H9 (cell line): ENCODE data around the gene FMN1. TPM values are rescaled to one million over a fixed set of nuclear protein-coding genes. Genes with fewer than 3 reads are reported as not detected.

Experiments used
- DNase-seq: peaks from one replicate; pipeline ENCODE4 v3.0.0-alpha.2; 2017
- H2AFZ ChIP-seq: one replicate; pipeline ENCODE4 v1.6.1; 2013; ENCODE audit warnings: mild to moderate bottlenecking, low read length, control low read depth, moderate library complexity
- H2AK5ac ChIP-seq: 2 replicates; pipeline ENCODE4 v1.6.1; 2013; ENCODE audit warnings: low read length, control low read depth, mixed read lengths; ENCODE audit not compliant: insufficient read length
- H2BK120ac ChIP-seq: one replicate; pipeline ENCODE4 v1.6.1; 2013; ENCODE audit warnings: low read depth, mild to moderate bottlenecking, low read length, control low read depth, inconsistent platforms; ENCODE audit not compliant: poor library complexity, severe bottlenecking
- H2BK12ac ChIP-seq: 2 replicates; pipeline ENCODE4 v1.6.1; 2013; ENCODE audit warnings: low read length, control low read depth, mixed read lengths, low read depth; ENCODE audit not compliant: insufficient read length
- H2BK15ac ChIP-seq: 2 replicates; pipeline ENCODE4 v1.6.1; 2013; ENCODE audit warnings: low read depth, low read length, control low read depth
- H2BK20ac ChIP-seq: one replicate; pipeline ENCODE4 v1.6.1; 2013; ENCODE audit warnings: low read depth, mild to moderate bottlenecking, low read length, control low read depth, inconsistent platforms; ENCODE audit not compliant: poor library complexity, severe bottlenecking
- H2BK5ac ChIP-seq: 2 replicates; pipeline ENCODE4 v1.6.1; 2013; ENCODE audit warnings: low read length, control low read depth, mixed read lengths; ENCODE audit not compliant: insufficient read length
- H3K14ac ChIP-seq: 2 replicates; pipeline ENCODE4 v1.6.1; 2013; ENCODE audit warnings: low read length, control low read depth; ENCODE audit not compliant: insufficient read depth
- H3K18ac ChIP-seq: 2 replicates; pipeline ENCODE4 v1.6.1; 2013; ENCODE audit warnings: low read depth, mild to moderate bottlenecking, mixed read lengths, low read length, control low read depth; ENCODE audit not compliant: insufficient read length
- H3K23ac ChIP-seq: 2 replicates; pipeline ENCODE4 v1.6.1; 2013; ENCODE audit warnings: low read length, control low read depth, mixed read lengths, low read depth; ENCODE audit not compliant: insufficient read length
- H3K23me2 ChIP-seq: 2 replicates; pipeline ENCODE4 v1.6.1; 2013; ENCODE audit warnings: low read depth, mild to moderate bottlenecking, mixed read lengths, low read length, control low read depth; ENCODE audit not compliant: insufficient read length, poor library complexity, severe bottlenecking
- H3K27ac ChIP-seq: 2 replicates; pipeline ENCODE4 v1.5.1; 2013; ENCODE audit warnings: low read length, control low read depth, mixed read lengths, low read depth; ENCODE audit not compliant: insufficient read length
- H3K27me3 ChIP-seq: 2 replicates; pipeline ENCODE4 v1.6.1; 2013; ENCODE audit warnings: low read length, control low read depth, inconsistent platforms; ENCODE audit not compliant: insufficient read depth
- H3K4ac ChIP-seq: 2 replicates; pipeline ENCODE4 v1.6.1; 2013; ENCODE audit warnings: low read depth, mild to moderate bottlenecking, control low read depth, inconsistent platforms, low read length, moderate library complexity
- H3K4me1 ChIP-seq: 2 replicates; pipeline ENCODE4 v1.6.1; 2013; ENCODE audit warnings: low read length, control low read depth, inconsistent platforms; ENCODE audit not compliant: insufficient read depth
- H3K4me2 ChIP-seq: 2 replicates; pipeline ENCODE4 v1.6.1; 2013; ENCODE audit warnings: low read length, control low read depth, mixed read lengths; ENCODE audit not compliant: insufficient read length, insufficient read depth
- H3K56ac ChIP-seq: 2 replicates; pipeline ENCODE4 v1.6.1; 2013; ENCODE audit warnings: low read depth, mild to moderate bottlenecking, mixed read lengths, low read length, control low read depth; ENCODE audit not compliant: insufficient read length
- H3K79me1 ChIP-seq: 2 replicates; pipeline ENCODE4 v1.6.1; 2013; ENCODE audit warnings: low read depth, mild to moderate bottlenecking, moderate library complexity, low read length, control low read depth, inconsistent platforms; ENCODE audit not compliant: insufficient read depth, poor library complexity, severe bottlenecking
- H3K79me2 ChIP-seq: 2 replicates; pipeline ENCODE4 v1.6.1; 2013; ENCODE audit warnings: low read length, control low read depth, inconsistent platforms; ENCODE audit not compliant: insufficient read depth
- H3K9ac ChIP-seq: 2 replicates; pipeline ENCODE4 v1.6.1; 2013; ENCODE audit warnings: low read length, control low read depth, mixed read lengths; ENCODE audit not compliant: insufficient read length; ENCODE audit errors: extremely low read depth
- H3K9me3 ChIP-seq: one replicate; pipeline ENCODE4 v1.6.1; 2013; ENCODE audit warnings: low read depth, low read length, inconsistent platforms; ENCODE audit not compliant: control insufficient read depth
- H3T11ph ChIP-seq: one replicate; pipeline ENCODE4 v1.6.1; 2013; ENCODE audit warnings: mild to moderate bottlenecking, low read length, control low read depth, inconsistent platforms
- H4K20me1 ChIP-seq: one replicate; pipeline ENCODE4 v1.6.1; 2013; ENCODE audit not compliant: control insufficient read depth, insufficient read length, insufficient read depth
- H4K5ac ChIP-seq: 2 replicates; pipeline ENCODE4 v1.6.1; 2013; ENCODE audit warnings: low read depth, mild to moderate bottlenecking, mixed read lengths, low read length, control low read depth; ENCODE audit not compliant: insufficient read length
- H4K8ac ChIP-seq: replicated peaks from 2 replicates; pipeline ENCODE4 v1.6.1; 2013; ENCODE audit warnings: low read length, control low read depth, mixed read lengths, low read depth; ENCODE audit not compliant: insufficient read length
- H4K91ac ChIP-seq: 2 replicates; pipeline ENCODE4 v1.6.1; 2013; ENCODE audit warnings: low read depth, mild to moderate bottlenecking, moderate library complexity, mixed read lengths, low read length, control low read depth; ENCODE audit not compliant: insufficient read length
- H3K27ac Mint-ChIP-seq, 3 experiments: 2 replicates in 2 of 3; 3 replicates in 1 of 3; pipeline ENCODE4 v1.8.0; 2020 to 2021; ENCODE audit warnings: mixed read lengths in 3 of 3, mild to moderate bottlenecking in 1 of 3, moderate library complexity in 1 of 3
- H3K27me3 Mint-ChIP-seq: 2 replicates; pipeline ENCODE4 v1.8.0; 2021; ENCODE audit warnings: low read depth, mild to moderate bottlenecking, moderate library complexity, mixed read lengths
- H3K36me3 Mint-ChIP-seq, 3 experiments: 2 replicates in 2 of 3; 3 replicates in 1 of 3; pipeline ENCODE4 v1.8.0; 2020 to 2021; ENCODE audit warnings: low read depth in 3 of 3, mixed read lengths in 3 of 3; ENCODE audit not compliant: insufficient read depth in 1 of 3
- H3K4me1 Mint-ChIP-seq, 2 experiments: 2 replicates each; pipeline ENCODE4 v1.8.0; 2020; ENCODE audit warnings: mixed read lengths in 2 of 2
- H3K4me3 Mint-ChIP-seq, 2 experiments: 2 replicates in 1 of 2; 3 replicates in 1 of 2; pipeline ENCODE4 v1.8.0; 2020 to 2021; ENCODE audit warnings: mild to moderate bottlenecking in 2 of 2, mixed read lengths in 2 of 2, moderate library complexity in 1 of 2
- H3K9me3 Mint-ChIP-seq, 2 experiments: 2 replicates in 1 of 2; 3 replicates in 1 of 2; pipeline ENCODE4 v1.8.0; 2020; ENCODE audit warnings: mild to moderate bottlenecking in 2 of 2, mixed read lengths in 2 of 2, moderate library complexity in 1 of 2
- WGBS: extraction: QIAGEN DNeasy Blood & Tissue Kit; methylation state at CpG from one replicate; pipeline ENCODE4 v1.1.7; 2013; ENCODE audit warnings: missing lambda C conversion rate, low lambda C conversion rate, mixed read lengths; ENCODE audit not compliant: insufficient read length; ENCODE audit errors: extremely low coverage; 5-methylcytosine and 5-hydroxymethylcytosine counted together
- total RNA-seq: library from RNA; stranded (reverse); gene quantifications from 2 replicates; pipeline ENCODE4 v1.2.1, GENCODE V29; 2021
- TF ChIP-seq, protein P1 (sequence below): fragments of 200-600 bp; sonication (generic); conservative IDR thresholded peaks from 3 replicates; pipeline ENCODE4 v1.8.0; 2021; ENCODE audit warnings: antibody characterized with exemption, mild to moderate bottlenecking

Gene FMN1
- total RNA-seq, 1 experiment from 2014 or later: 1.9 TPM

DNA sequence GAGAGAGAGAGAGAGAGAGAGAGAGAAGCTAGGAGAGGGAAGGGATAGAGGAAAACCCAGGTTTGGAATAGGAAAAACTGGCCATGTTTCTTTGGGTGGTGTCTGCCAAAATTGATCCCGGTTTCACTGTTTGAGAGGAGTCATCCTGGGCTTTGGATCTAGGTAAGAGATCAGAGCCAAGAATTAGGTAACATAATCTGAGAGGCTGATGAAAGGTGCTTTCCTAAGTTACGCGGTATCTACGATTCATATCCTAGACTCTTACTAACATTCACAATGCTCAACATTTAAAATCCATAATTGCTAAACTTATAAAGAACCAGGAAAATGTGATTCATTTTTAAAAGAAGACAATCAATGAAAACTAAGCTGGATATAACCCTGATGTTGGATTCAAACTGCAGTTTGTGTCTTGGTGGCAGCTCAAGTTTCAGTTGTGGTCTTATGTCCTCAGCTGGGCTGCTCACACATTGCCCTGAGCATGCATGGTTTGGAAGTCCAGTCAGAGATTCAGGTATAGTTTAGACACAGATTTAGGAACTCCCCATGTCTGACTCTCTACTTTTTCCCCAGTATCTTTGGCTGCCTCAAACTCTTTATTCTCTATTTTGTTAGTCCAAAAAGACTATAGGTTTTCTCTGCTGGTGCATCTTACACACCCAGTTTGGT, 42.5 kb upstream of the FMN1 start:
- Histone ChIP-seq H3K4me2 (no peak overlapping the region), H2AFZ (no peak overlapping the region), H3K27ac (no peak overlapping the region), H3T11ph (no peak overlapping the region), H3K14ac (no peak overlapping the region), H2BK20ac (no peak overlapping the region), H3K56ac (no peak overlapping the region), H3K79me1 (no peaks in the 10 kb centered on the region), H4K91ac (no peak overlapping the region), H3K18ac (no peak overlapping the region), H3K27me3 (no peaks in the 10 kb centered on the region), H3K9ac (no peak overlapping the region), H3K79me2 (no peaks in the 10 kb centered on the region), H4K20me1 (no peaks in the 10 kb centered on the region), H2BK12ac (no peak overlapping the region), H3K23ac (no peak overlapping the region), H2BK15ac (no peak overlapping the region), H2AK5ac (no peak overlapping the region), H4K5ac (no peak overlapping the region), H3K4me1 (no peaks in the 10 kb centered on the region), H3K23me2 (no peaks in the 10 kb centered on the region), H4K8ac (no peak overlapping the region), H3K4ac (no peak overlapping the region), H2BK120ac (no peak overlapping the region), H2BK5ac (no peak overlapping the region), H3K9me3 (no peaks in the 10 kb centered on the region)
- no peak overlapping the region for H3K4me3 Mint-ChIP-seq
- H3K4me1 Mint-ChIP-seq: peaks cover 8 to 9% of the 10 kb centered on the region in 2 experiments
- WGBS: no CpG with 5 or more reads among the region's 4 CpGs
- H3K27me3 Mint-ChIP-seq: no peaks in the 10 kb centered on the region
- no peak for DNase-seq
- TF ChIP-seq, protein P1, sequence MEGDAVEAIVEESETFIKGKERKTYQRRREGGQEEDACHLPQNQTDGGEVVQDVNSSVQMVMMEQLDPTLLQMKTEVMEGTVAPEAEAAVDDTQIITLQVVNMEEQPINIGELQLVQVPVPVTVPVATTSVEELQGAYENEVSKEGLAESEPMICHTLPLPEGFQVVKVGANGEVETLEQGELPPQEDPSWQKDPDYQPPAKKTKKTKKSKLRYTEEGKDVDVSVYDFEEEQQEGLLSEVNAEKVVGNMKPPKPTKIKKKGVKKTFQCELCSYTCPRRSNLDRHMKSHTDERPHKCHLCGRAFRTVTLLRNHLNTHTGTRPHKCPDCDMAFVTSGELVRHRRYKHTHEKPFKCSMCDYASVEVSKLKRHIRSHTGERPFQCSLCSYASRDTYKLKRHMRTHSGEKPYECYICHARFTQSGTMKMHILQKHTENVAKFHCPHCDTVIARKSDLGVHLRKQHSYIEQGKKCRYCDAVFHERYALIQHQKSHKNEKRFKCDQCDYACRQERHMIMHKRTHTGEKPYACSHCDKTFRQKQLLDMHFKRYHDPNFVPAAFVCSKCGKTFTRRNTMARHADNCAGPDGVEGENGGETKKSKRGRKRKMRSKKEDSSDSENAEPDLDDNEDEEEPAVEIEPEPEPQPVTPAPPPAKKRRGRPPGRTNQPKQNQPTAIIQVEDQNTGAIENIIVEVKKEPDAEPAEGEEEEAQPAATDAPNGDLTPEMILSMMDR: no peak
- no peaks in the 10 kb centered on the region for H3K9me3 Mint-ChIP-seq
- H3K36me3 Mint-ChIP-seq: no peaks in the 10 kb centered on the region
- H3K27ac Mint-ChIP-seq: 0 out of 7 replicates have a peak overlapping the region, but pooled peaks of 1 of the 3 experiments have one; percentile 22
